ENCODE data around the gene TMIE.
"Not testable (repeated sequence)": the region's sequence is repeated elsewhere in the genome, so short reads cannot be mapped to it uniquely, and the experiment has no call there.

The TMIE gene

DNA sequence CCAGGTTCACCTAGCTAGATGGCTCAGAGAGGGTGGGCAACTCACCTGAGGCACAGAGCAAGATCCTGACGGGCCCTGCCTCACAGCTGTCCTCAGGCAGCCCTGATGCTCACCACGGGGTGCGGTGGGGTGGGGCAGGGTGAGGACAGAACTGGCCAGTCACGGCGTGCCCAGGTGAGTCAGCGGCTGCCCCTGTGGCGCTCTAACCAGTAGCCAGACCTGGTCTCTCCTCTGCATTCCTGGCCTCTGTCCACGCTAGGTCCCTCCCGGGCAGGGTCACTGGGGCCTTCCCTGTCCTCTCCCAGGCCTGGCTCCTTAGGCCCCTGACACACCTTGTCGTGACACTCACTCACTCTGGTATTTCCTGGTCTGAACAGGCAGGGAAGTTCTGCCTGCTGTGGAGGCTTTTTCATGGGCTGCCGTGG is 8.6 kb upstream of the TMIE start:
- Mint-ChIP-seq H3K4me3 (peak overlapping the region; percentile 80 to 87), H3K4me1 (peaks cover 23 to 37% of the 10 kb centered on the region in 2 donors), H3K27me3 (peaks cover 27 to 40% of the 10 kb centered on the region in 2 donors), H3K27ac (peak overlapping the region; percentile 82), H3K9me3 (no peaks in the 10 kb centered on the region), H3K36me3 (no peaks in the 10 kb centered on the region)
- ATAC-seq (replicated peaks), result no peak
- DNase-seq, result no peak

GRCh38 chr3:46693038-46693891 is 7.9 kb upstream of the TMIE start, which contains the start of gene ALS2CL:
Gene ALS2CL (minus strand): TSS chr3:46693679. CDS start chr3:46689440, 4,239 bp downstream.
- ATAC-seq (replicated peaks) (peak; percentile 60 to 66), DNase-seq (peak; percentile 21)
- H3K4me1 Mint-ChIP-seq, result peaks cover 23 to 37% of the 10 kb centered on the region in 2 donors
- peak within 1 kb of the TSS; percentile 82 for H3K27ac Mint-ChIP-seq
- H3K36me3 Mint-ChIP-seq, result no peaks in the 10 kb centered on the region
- peaks cover 27 to 40% of the 10 kb centered on the region in 2 donors for H3K27me3 Mint-ChIP-seq
- no peaks in the 10 kb centered on the region for H3K9me3 Mint-ChIP-seq
- H3K4me3 Mint-ChIP-seq, result peak within 1 kb of the TSS; percentile 80 to 87

- Mint-ChIP-seq H3K9me3 (no peaks in the 10 kb centered on the region), H3K27ac (no peak overlapping the region), H3K36me3 (no peaks in the 10 kb centered on the region), H3K27me3 (peaks cover 27 to 40% of the 10 kb centered on the region in 2 donors), H3K4me3 (peak overlapping the region; percentile 69 to 87), H3K4me1 (peaks cover 23 to 37% of the 10 kb centered on the region in 2 donors)
- ATAC-seq (replicated peaks) (peak; percentile 54 to 66), DNase-seq (peak; percentile 27)
These were observed 7.3 kb upstream of the TMIE start for GRCh38 chr3:46693892-46694226.

DNA sequence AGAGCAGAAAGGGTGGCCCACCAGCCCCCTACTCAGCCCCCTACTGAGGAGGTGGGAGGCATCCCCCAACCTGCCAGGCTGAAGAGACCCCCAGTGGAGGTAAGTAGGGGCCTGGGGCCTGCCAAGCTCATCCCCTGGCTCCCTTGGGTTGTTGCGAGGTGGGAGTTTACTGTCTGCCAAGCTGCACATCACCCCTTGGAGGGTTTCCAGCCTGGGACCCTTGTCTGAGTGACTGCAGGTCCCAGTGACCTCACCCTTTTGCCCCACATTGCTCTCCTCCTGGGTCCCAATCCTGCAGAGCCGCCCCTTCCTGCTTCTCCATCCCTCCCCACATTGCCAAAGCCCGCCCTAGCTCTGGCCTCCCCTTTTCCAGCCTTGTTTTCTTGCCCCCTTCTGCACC is 6.7 kb upstream of the TMIE start:
- Mint-ChIP-seq H3K27ac (peak overlapping the region; percentile 51), H3K4me3 (peak overlapping the region; percentile 53 to 56), H3K4me1 (peaks cover 23 to 37% of the 10 kb centered on the region in 2 donors)

GRCh38 chr3:46695177-46695961 is 5.8 kb upstream of the TMIE start:
- DNase-seq (no peak), ATAC-seq (replicated peaks) (peak; percentile 26 to 40)
- H3K27me3 Mint-ChIP-seq, result peaks cover 20 to 36% of the 10 kb centered on the region in 2 donors
- H3K36me3 Mint-ChIP-seq, result no peaks in the 10 kb centered on the region
- no peak overlapping the region for H3K27ac Mint-ChIP-seq
- H3K4me3 Mint-ChIP-seq, result peak overlapping the region in 1 of 2 donors; percentile 53
- H3K9me3 Mint-ChIP-seq, result no peaks in the 10 kb centered on the region
- peaks cover 23 to 37% of the 10 kb centered on the region in 2 donors for H3K4me1 Mint-ChIP-seq

More for the DNA sequence above, 6.7 kb upstream of the TMIE start:
- H3K36me3 Mint-ChIP-seq, result no peaks in the 10 kb centered on the region
- H3K27me3 Mint-ChIP-seq, result peaks cover 27 to 33% of the 10 kb centered on the region in 2 donors
- ATAC-seq (replicated peaks) (no peak), DNase-seq (no peak)
- no peaks in the 10 kb centered on the region for H3K9me3 Mint-ChIP-seq

GRCh38 chr3:46695962-46696894 is 5.0 kb upstream of the TMIE start:
- ATAC-seq (replicated peaks) (no peak), DNase-seq (no peak)
- H3K9me3 Mint-ChIP-seq, result no peaks in the 10 kb centered on the region
- H3K27me3 Mint-ChIP-seq, result peaks cover 19 to 31% of the 10 kb centered on the region in 2 donors
- no peak overlapping the region for H3K27ac Mint-ChIP-seq
- H3K36me3 Mint-ChIP-seq, result no peaks in the 10 kb centered on the region
- no peak overlapping the region for H3K4me3 Mint-ChIP-seq
- peaks cover 23 to 37% of the 10 kb centered on the region in 2 donors for H3K4me1 Mint-ChIP-seq

DNA sequence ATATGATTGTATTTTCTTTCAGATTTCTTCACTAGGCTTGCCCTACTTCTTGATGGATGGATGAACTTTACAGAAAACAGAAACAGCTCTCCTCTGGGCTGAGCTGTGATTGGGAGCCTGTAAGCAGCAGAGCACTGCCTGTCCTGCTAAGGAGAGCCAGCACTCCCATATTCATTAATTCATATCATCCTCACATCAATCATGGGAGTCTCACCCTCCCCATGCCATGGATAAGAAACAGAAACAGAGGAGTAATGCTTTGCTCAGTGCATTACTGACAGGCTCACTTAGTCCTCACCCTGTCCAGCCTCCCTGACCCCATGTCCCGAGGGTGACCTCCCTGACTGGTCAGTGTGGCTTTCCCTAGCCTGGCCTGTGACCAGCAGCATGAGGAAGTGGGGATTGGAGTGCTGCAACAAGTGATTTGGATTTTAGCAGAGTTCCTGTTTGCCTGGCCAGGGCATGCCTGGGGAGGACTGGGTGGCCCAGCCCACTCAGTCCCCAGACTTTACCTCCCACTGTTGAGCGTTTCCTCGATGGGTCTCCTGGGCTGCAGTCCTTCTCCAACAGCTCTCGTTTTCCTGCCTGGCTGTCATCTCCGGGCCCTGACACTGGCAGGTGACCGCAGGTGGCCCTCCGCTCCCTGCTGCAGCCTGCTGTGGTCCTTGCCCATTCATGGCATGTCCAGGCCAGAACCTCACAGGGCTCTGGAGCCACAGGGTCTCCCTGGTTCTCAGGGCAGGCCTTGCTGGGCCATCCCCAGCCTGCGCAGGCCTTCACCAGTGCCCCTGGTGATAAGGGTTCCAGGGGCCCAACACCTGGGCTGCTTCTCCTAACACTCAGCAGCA is 1.3 kb upstream of the TMIE start:
- H3K27ac Mint-ChIP-seq, result no peak overlapping the region
- peaks cover 11 to 12% of the 10 kb centered on the region in 2 donors for H3K4me1 Mint-ChIP-seq
- DNase-seq (no peak), ATAC-seq (replicated peaks) (no peak)
- peaks cover 12 to 33% of the 10 kb centered on the region in 2 donors for H3K27me3 Mint-ChIP-seq
- H3K4me3 Mint-ChIP-seq, result no peak overlapping the region
- no peaks in the 10 kb centered on the region for H3K9me3 Mint-ChIP-seq
- H3K36me3 Mint-ChIP-seq, result no peaks in the 10 kb centered on the region

- DNase-seq (no peak), ATAC-seq (replicated peaks) (no peak)
- Mint-ChIP-seq H3K4me3 (peak overlapping the region in 1 of 2 donors; percentile 54), H3K36me3 (no peaks in the 10 kb centered on the region), H3K4me1 (peaks cover 3 to 4% of the 10 kb centered on the region in 2 donors), H3K27ac (no peak overlapping the region), H3K9me3 (no peaks in the 10 kb centered on the region), H3K27me3 (peaks cover 12 to 37% of the 10 kb centered on the region in 2 donors)
These were observed 420 bp upstream of the TMIE start for GRCh38 chr3:46700772-46701171.

- no peaks in the 10 kb centered on the region for H3K9me3 Mint-ChIP-seq
- no peak overlapping the region for H3K4me3 Mint-ChIP-seq
- peaks cover 16 to 45% of the 10 kb centered on the region in 2 donors for H3K27me3 Mint-ChIP-seq
- DNase-seq (no peak), ATAC-seq (replicated peaks) (no peak)
- no peaks in the 10 kb centered on the region for H3K36me3 Mint-ChIP-seq
- peaks cover 0 to 1% of the 10 kb centered on the region in 2 donors for H3K4me1 Mint-ChIP-seq
- H3K27ac Mint-ChIP-seq, result no peak overlapping the region
These were observed 1.2 kb downstream of the TMIE start for GRCh38 chr3:46702246-46703012.

DNA sequence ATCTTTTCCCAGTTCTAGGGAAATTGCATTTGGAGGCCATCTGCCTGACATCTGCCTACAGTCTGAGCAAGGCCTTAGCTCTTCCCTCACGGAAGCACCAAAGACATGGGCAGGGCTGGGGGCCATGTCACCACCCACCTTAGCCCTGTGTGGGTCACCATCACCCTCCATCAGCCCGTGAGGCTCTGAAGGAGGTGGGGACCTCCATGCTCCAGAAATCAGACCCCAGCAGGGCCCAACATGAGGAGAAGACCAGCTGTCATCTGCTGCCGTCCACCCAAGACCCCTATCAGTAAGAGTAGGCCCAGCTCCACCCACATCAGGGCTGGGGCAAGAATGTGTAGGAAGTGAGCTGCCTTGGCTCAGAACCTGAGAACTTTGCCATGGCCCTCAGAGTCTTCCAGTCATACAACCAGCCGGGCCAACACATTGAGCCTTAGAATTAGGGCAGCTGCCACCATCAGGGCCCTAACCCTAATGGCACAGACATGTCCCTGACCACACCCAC is 1.9 kb downstream of the TMIE start:
- Mint-ChIP-seq H3K27ac (no peak overlapping the region), H3K27me3 (peaks cover 16 to 47% of the 10 kb centered on the region in 2 donors), H3K9me3 (no peaks in the 10 kb centered on the region), H3K4me3 (no peak overlapping the region), H3K36me3 (no peaks in the 10 kb centered on the region), H3K4me1 (peaks cover 0 to 1% of the 10 kb centered on the region in 2 donors)
- DNase-seq (no peak), ATAC-seq (replicated peaks) (no peak)

GRCh38 chr3:46704346-46704745 is 3.2 kb downstream of the TMIE start:
- not testable (repeated sequence) for H3K27ac Mint-ChIP-seq; H3K4me1 Mint-ChIP-seq; H3K36me3 Mint-ChIP-seq; ATAC-seq (replicated peaks); H3K9me3 Mint-ChIP-seq; H3K4me3 Mint-ChIP-seq; DNase-seq
- H3K27me3 Mint-ChIP-seq, result peaks cover 16 to 50% of the 10 kb centered on the region in 2 donors

- H3K4me1 Mint-ChIP-seq, result peaks cover 0 to 1% of the 10 kb centered on the region in 2 donors
- no peak overlapping the region for H3K27ac Mint-ChIP-seq
- DNase-seq (peak; percentile 59), ATAC-seq (replicated peaks) (peak; percentile 85 to 91)
- peaks cover 16 to 45% of the 10 kb centered on the region in 2 donors for H3K27me3 Mint-ChIP-seq
- no peaks in the 10 kb centered on the region for H3K36me3 Mint-ChIP-seq
- H3K9me3 Mint-ChIP-seq, result no peaks in the 10 kb centered on the region
- H3K4me3 Mint-ChIP-seq, result no peak overlapping the region
These were observed 3.9 kb downstream of the TMIE start for GRCh38 chr3:46705022-46705530.

Measured in stimulated activated naive B cell treated with anti-CD40 and anti-IgM and Interleukin-4, amounts not matched to agents 10 μg/mL and 1 μg/mL and 100 μg/mL, for 72 hours (primary cell).